ENCODE data around the gene ARNT2. TPM values are rescaled to one million over a fixed set of nuclear protein-coding genes. Genes with fewer than 3 reads are reported as not detected.

ARNT2 gene
- total and polyA plus RNA-seq, 2 of the 13 experiments (the other 11 are each of a cell fraction or from before 2014, with no cell fraction given): 0.69 to 1.7 TPM

DNA sequence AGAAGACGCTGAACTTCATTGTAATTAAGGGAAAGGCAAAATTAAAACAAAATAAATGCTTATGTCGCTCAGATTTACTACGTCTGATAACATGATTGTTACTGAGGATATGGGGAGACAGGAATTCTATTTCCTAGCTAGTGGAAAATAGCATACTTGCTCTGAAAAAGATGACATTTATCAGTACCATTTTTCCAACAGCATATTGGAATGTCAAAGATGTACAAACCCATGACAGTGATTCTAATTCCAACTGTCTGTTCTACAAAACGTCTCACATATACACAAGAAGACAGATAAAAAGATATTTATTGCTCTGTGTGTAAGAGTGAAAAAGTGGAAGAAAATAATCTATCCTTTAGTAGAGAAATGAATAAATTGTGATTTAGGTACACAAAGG, 197.1 kb downstream of the ARNT2 start:
- Histone ChIP-seq H3K27ac (ENCODE audit: extremely low read length, insufficient read depth, low read length) (no peak overlapping the region), H3K36me3 (replicated peaks in 1 of 2; ENCODE audit: control insufficient read depth in 1 of 2, insufficient read depth in 2 of 2, low read length in 2 of 2) (no peaks in the 10 kb centered on the region), H3K4me1 (ENCODE audit: insufficient read depth, low read length) (peaks cover 26% of the 10 kb centered on the region), H3K27me3 (ENCODE audit: control insufficient read depth in 1 of 2, insufficient read depth in 2 of 2, low read length in 2 of 2) (peaks cover 0 to 14% of the 10 kb centered on the region in 2 experiments; a peak in 3 of 5 replicates), H3K4me2 (ENCODE audit: low read depth, low read length) (no peak overlapping the region), H3K79me2 (ENCODE audit: insufficient read depth, low read length) (no peaks in the 10 kb centered on the region), H3K4me3 (replicated peaks in 1 of 3; ENCODE audit: insufficient read depth in 1 of 3, low read depth in 2 of 3, low read length in 3 of 3) (no peak overlapping the region), H4K20me1 (ENCODE audit: insufficient read depth, low read length) (no peaks in the 10 kb centered on the region), H2AFZ (ENCODE audit: low read length) (no peak overlapping the region), H3K9me3 (ENCODE audit: low read length) (no peaks in the 10 kb centered on the region), H3K9ac (ENCODE audit: insufficient read depth, low read depth, low read length) (no peak overlapping the region)
- WGBS (ENCODE audit: low lambda C conversion rate): 33% methylated on average over 4 of the region's 4 CpGs
- no peak for FAIRE-seq
- no peak for DNase-seq (ENCODE audit: low spot score)
- POLR2A ChIA-PET: no interaction called here
- BruUV-seq (replicated peaks): no TSS peak
- CTCF ChIA-PET (ENCODE audit: low intra/inter-chr PET ratio, low total read pairs): no interaction called here
- in situ Hi-C loops (cut with HindIII; ENCODE audit: extremely low pct_ligation_motif_present, low pct_unique_long_range_greater_than_20kb): no loop called here
- ATAC-seq: no peak
- intact Hi-C loops (cut with micrococcal nuclease; ENCODE audit: unreplicated experiment): no loop called here
- TF ChIP-seq, protein P1, sequence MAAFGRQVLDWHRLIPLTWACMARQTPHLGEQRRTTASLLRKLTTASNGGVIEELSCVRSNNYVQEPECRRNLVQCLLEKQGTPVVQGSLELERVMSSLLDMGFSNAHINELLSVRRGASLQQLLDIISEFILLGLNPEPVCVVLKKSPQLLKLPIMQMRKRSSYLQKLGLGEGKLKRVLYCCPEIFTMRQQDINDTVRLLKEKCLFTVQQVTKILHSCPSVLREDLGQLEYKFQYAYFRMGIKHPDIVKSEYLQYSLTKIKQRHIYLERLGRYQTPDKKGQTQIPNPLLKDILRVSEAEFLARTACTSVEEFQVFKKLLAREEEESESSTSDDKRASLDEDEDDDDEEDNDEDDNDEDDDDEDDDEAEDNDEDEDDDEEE (CRISPR knock-in tag; IDR thresholded peaks at IDR 0.05): no peak
- TF ChIP-seq ZNF570 (CRISPR knock-in tag; IDR thresholded peaks at IDR 0.05; ENCODE audit: borderline replicate concordance) (no peak), EHMT2 (IDR thresholded peaks at IDR 0.05; ENCODE audit: borderline replicate concordance, low read depth, low read length) (no peak)
- TF ChIP-seq, protein P2, sequence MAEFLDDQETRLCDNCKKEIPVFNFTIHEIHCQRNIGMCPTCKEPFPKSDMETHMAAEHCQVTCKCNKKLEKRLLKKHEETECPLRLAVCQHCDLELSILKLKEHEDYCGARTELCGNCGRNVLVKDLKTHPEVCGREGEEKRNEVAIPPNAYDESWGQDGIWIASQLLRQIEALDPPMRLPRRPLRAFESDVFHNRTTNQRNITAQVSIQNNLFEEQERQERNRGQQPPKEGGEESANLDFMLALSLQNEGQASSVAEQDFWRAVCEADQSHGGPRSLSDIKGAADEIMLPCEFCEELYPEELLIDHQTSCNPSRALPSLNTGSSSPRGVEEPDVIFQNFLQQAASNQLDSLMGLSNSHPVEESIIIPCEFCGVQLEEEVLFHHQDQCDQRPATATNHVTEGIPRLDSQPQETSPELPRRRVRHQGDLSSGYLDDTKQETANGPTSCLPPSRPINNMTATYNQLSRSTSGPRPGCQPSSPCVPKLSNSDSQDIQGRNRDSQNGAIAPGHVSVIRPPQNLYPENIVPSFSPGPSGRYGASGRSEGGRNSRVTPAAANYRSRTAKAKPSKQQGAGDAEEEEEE (CRISPR knock-in tag; IDR thresholded peaks at IDR 0.05; ENCODE audit: borderline replicate concordance): no peak
- TF ChIP-seq, protein P3, sequence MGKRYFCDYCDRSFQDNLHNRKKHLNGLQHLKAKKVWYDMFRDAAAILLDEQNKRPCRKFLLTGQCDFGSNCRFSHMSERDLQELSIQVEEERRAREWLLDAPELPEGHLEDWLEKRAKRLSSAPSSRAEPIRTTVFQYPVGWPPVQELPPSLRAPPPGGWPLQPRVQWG (CRISPR knock-in tag; IDR thresholded peaks at IDR 0.05; ENCODE audit: borderline replicate concordance, low read depth): no peak
- TF ChIP-seq, protein P4, sequence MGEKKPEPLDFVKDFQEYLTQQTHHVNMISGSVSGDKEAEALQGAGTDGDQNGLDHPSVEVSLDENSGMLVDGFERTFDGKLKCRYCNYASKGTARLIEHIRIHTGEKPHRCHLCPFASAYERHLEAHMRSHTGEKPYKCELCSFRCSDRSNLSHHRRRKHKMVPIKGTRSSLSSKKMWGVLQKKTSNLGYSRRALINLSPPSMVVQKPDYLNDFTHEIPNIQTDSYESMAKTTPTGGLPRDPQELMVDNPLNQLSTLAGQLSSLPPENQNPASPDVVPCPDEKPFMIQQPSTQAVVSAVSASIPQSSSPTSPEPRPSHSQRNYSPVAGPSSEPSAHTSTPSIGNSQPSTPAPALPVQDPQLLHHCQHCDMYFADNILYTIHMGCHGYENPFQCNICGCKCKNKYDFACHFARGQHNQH (CRISPR knock-in tag; IDR thresholded peaks at IDR 0.05): no peak
- TF ChIP-seq, protein P5, sequence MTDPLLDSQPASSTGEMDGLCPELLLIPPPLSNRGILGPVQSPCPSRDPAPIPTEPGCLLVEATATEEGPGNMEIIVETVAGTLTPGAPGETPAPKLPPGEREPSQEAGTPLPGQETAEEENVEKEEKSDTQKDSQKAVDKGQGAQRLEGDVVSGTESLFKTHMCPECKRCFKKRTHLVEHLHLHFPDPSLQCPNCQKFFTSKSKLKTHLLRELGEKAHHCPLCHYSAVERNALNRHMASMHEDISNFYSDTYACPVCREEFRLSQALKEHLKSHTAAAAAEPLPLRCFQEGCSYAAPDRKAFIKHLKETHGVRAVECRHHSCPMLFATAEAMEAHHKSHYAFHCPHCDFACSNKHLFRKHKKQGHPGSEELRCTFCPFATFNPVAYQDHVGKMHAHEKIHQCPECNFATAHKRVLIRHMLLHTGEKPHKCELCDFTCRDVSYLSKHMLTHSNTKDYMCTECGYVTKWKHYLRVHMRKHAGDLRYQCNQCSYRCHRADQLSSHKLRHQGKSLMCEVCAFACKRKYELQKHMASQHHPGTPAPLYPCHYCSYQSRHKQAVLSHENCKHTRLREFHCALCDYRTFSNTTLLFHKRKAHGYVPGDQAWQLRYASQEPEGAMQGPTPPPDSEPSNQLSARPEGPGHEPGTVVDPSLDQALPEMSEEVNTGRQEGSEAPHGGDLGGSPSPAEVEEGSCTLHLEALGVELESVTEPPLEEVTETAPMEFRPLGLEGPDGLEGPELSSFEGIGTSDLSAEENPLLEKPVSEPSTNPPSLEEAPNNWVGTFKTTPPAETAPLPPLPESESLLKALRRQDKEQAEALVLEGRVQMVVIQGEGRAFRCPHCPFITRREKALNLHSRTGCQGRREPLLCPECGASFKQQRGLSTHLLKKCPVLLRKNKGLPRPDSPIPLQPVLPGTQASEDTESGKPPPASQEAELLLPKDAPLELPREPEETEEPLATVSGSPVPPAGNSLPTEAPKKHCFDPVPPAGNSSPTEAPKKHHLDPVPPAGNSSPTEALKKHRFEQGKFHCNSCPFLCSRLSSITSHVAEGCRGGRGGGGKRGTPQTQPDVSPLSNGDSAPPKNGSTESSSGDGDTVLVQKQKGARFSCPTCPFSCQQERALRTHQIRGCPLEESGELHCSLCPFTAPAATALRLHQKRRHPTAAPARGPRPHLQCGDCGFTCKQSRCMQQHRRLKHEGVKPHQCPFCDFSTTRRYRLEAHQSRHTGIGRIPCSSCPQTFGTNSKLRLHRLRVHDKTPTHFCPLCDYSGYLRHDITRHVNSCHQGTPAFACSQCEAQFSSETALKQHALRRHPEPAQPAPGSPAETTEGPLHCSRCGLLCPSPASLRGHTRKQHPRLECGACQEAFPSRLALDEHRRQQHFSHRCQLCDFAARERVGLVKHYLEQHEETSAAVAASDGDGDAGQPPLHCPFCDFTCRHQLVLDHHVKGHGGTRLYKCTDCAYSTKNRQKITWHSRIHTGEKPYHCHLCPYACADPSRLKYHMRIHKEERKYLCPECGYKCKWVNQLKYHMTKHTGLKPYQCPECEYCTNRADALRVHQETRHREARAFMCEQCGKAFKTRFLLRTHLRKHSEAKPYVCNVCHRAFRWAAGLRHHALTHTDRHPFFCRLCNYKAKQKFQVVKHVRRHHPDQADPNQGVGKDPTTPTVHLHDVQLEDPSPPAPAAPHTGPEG (CRISPR knock-in tag; IDR thresholded peaks at IDR 0.05): no peak
- TF ChIP-seq, protein P6, sequence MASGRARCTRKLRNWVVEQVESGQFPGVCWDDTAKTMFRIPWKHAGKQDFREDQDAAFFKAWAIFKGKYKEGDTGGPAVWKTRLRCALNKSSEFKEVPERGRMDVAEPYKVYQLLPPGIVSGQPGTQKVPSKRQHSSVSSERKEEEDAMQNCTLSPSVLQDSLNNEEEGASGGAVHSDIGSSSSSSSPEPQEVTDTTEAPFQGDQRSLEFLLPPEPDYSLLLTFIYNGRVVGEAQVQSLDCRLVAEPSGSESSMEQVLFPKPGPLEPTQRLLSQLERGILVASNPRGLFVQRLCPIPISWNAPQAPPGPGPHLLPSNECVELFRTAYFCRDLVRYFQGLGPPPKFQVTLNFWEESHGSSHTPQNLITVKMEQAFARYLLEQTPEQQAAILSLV (CRISPR knock-in tag; IDR thresholded peaks at IDR 0.05; ENCODE audit: borderline replicate concordance): no peak

Data from HepG2 (cell line).